GM12878 (cell line): Measurements from ENCODE around the gene VEGFA. TPM values are rescaled to one million over a fixed set of nuclear protein-coding genes. Genes with fewer than 3 reads are reported as not detected.

Experiments used
- ATAC-seq: fragments of 200-7000 bp; cut with Tn5 transposase; 3 replicates; pipeline ENCODE4 v1.9.1; 2020; ENCODE audit warnings: mild to moderate bottlenecking, moderate library complexity
- BruUV-seq: library from RNA; stranded (reverse); fragments of 400-500 nt; replicated peaks from 2 replicates; lab custom pipeline; 2021; lab: Mats Ljungman, UMichigan
- CTCF ChIA-PET: fragments of 300-600 bp; sonication (Branson Sonifier 250); formaldehyde crosslinking; extraction: SDS; loops from one replicate; lab custom pipeline; 2021; ENCODE audit warnings: inconsistent platforms; lab: Yijun Ruan, JAX
- POLR2A ChIA-PET: fragments of 350-600 bp; formaldehyde crosslinking; extraction: SDS; loops from one replicate; lab custom pipeline; 2021; ENCODE audit warnings: inconsistent platforms; lab: Charles Lee
- RAD21 ChIA-PET: fragments of 300-600 bp; sonication (Branson Sonifier 250); formaldehyde crosslinking; loops from one replicate; lab custom pipeline; 2023; ENCODE audit warnings: antibody characterized with exemption; ENCODE audit not compliant: unreplicated experiment; lab: Charles Lee
- SMC1A ChIA-PET: fragments of 300-600 bp; sonication (Branson Sonifier 250); formaldehyde crosslinking; loops from one replicate; lab custom pipeline; 2023; ENCODE audit not compliant: unreplicated experiment, uncharacterized antibody; lab: Charles Lee
- DNase-seq: peaks from one replicate; pipeline ENCODE4 v3.0.0-alpha.2; 2011; ENCODE audit warnings: low read depth, low spot score
- FAIRE-seq: peaks from 3 replicates; lab custom pipeline; 2011; peaks lifted over from hg19 to GRCh38; lab: Jason Lieb, UNC
- H2AFZ ChIP-seq: 2 replicates; pipeline ENCODE4 v1.6.0; 2011; ENCODE audit warnings: low read depth, low read length, control low read depth; ENCODE audit not compliant: control insufficient read depth
- H3K27ac ChIP-seq: 2 replicates; pipeline ENCODE4 v1.5.1; 2011; ENCODE audit warnings: control low read depth; ENCODE audit not compliant: control insufficient read depth, insufficient read depth
- H3K27me3 ChIP-seq, 2 experiments: replicated peaks in 1 of 2; 2 replicates each; pipeline versions ENCODE4 v1.6.0 to v1.6.1; 2011; ENCODE audit warnings: low read length in 1 of 2; ENCODE audit not compliant: control insufficient read depth in 2 of 2, insufficient read depth in 2 of 2
- H3K36me3 ChIP-seq, 2 experiments: 2 replicates each; pipeline ENCODE4 v1.5.1; 2011; ENCODE audit warnings: low read length in 1 of 2; ENCODE audit not compliant: control insufficient read depth in 2 of 2, insufficient read depth in 2 of 2
- H3K4me1 ChIP-seq: 2 replicates; pipeline ENCODE4 v1.6.1; 2011; ENCODE audit warnings: mild to moderate bottlenecking, low read length, moderate library complexity, mixed read lengths; ENCODE audit not compliant: control insufficient read depth, insufficient read depth
- H3K4me2 ChIP-seq: 2 replicates; pipeline ENCODE4 v1.6.0; 2011; ENCODE audit warnings: control low read depth; ENCODE audit not compliant: control insufficient read depth, insufficient read depth
- H3K4me3 ChIP-seq: fragments of 200-600 bp; sonication (generic); 2 replicates; pipeline ENCODE4 v1.5.1; 2016
- H3K79me2 ChIP-seq: 2 replicates; pipeline ENCODE4 v1.6.0; 2011; ENCODE audit warnings: low read length; ENCODE audit not compliant: control insufficient read depth, insufficient read depth
- H3K9ac ChIP-seq: 2 replicates; pipeline ENCODE4 v1.8.0; 2011; ENCODE audit warnings: low read length, control low read depth, mixed read lengths; ENCODE audit not compliant: control insufficient read depth, insufficient read depth
- H3K9me3 ChIP-seq: replicated peaks from 3 replicates; pipeline ENCODE4 v1.5.1; 2011; ENCODE audit warnings: mild to moderate bottlenecking, low read length; ENCODE audit not compliant: control insufficient read depth, insufficient read depth
- H4K20me1 ChIP-seq: 2 replicates; pipeline ENCODE4 v1.6.0; 2011; ENCODE audit not compliant: control insufficient read depth, insufficient read depth
- BACH1 ChIP-seq: fragments of 450-650 bp; IDR thresholded peaks from 2 replicates; pipeline ENCODE4 v1.6.1; 2017; ENCODE audit warnings: mild to moderate bottlenecking, borderline replicate concordance
- BCL3 ChIP-seq: IDR thresholded peaks from 2 replicates; pipeline ENCODE4 v1.6.1; 2011; ENCODE audit warnings: borderline replicate concordance, low read depth, mild to moderate bottlenecking, moderate library complexity, low read length; ENCODE audit not compliant: insufficient read depth, poor library complexity, severe bottlenecking
- CREM ChIP-seq: IDR thresholded peaks from 2 replicates; pipeline ENCODE4 v1.6.1; 2014; ENCODE audit warnings: antibody characterized with exemption, low read depth
- NFYB ChIP-seq: IDR thresholded peaks from 2 replicates; pipeline ENCODE4 v1.6.1; 2011; ENCODE audit warnings: low read depth, mild to moderate bottlenecking, low read length, improper control_type of control experiment, moderate library complexity; ENCODE audit not compliant: insufficient read depth
- RAD51 ChIP-seq: fragments of 450-650 bp; IDR thresholded peaks from 2 replicates; pipeline ENCODE4 v1.6.1; 2016; ENCODE audit warnings: moderate library complexity, mild to moderate bottlenecking, inconsistent platforms
- SKIL ChIP-seq: fragments of 450-650 bp; IDR thresholded peaks from 2 replicates; pipeline ENCODE4 v1.6.1; 2017; ENCODE audit warnings: mild to moderate bottlenecking, low read depth, inconsistent platforms; ENCODE audit not compliant: poor library complexity, severe bottlenecking
- SMAD1 ChIP-seq: fragments of 450-650 bp; IDR thresholded peaks from 2 replicates; pipeline ENCODE4 v1.6.1; 2018; ENCODE audit warnings: mild to moderate bottlenecking, low read depth; ENCODE audit not compliant: partially characterized antibody
- SUZ12 ChIP-seq: fragments of 200-600 bp; sonication (generic); IDR thresholded peaks from one replicate; pipeline ENCODE4 v1.6.1; 2018; ENCODE audit warnings: antibody characterized with exemption, mild to moderate bottlenecking; ENCODE audit not compliant: unreplicated experiment
- TCF12 ChIP-seq: IDR thresholded peaks from 2 replicates; pipeline ENCODE4 v1.6.1; 2011; ENCODE audit warnings: low read depth, mild to moderate bottlenecking, low read length
- TCF3 ChIP-seq: IDR thresholded peaks from 2 replicates; pipeline ENCODE4 v1.6.1; 2012; ENCODE audit warnings: low read depth, mild to moderate bottlenecking, low read length, borderline replicate concordance; ENCODE audit not compliant: insufficient read depth
- ZNF384 ChIP-seq: IDR thresholded peaks from 2 replicates; pipeline ENCODE4 v1.6.1; 2012; ENCODE audit warnings: low read depth, mild to moderate bottlenecking, low read length, improper control_type of control experiment, borderline replicate concordance
- ZNF687 ChIP-seq: fragments of 450-650 bp; IDR thresholded peaks from 2 replicates; pipeline ENCODE4 v1.6.1; 2017; ENCODE audit warnings: mild to moderate bottlenecking, moderate library complexity
- ZSCAN29 ChIP-seq: fragments of 450-650 bp; IDR thresholded peaks from 2 replicates; pipeline ENCODE4 v1.6.1; 2017; ENCODE audit warnings: mild to moderate bottlenecking, moderate library complexity
- ZZZ3 ChIP-seq: IDR thresholded peaks from 2 replicates; pipeline ENCODE4 v1.6.1; 2011; ENCODE audit warnings: low read depth; ENCODE audit not compliant: control insufficient read depth, insufficient read length
- WGBS: methylation state at CpG from one replicate; pipeline ENCODE4 v1.1.6; 2016; ENCODE audit warnings: low lambda C conversion rate; ENCODE audit not compliant: insufficient replicate concordance, insufficient coverage; ENCODE audit errors: missing lambda C conversion rate; 5-methylcytosine and 5-hydroxymethylcytosine counted together
- in situ Hi-C: fragments of 300-500 bp; cut with MboI; formaldehyde crosslinking; loops from 9 replicates; pipeline ENCODE4 v1.14.3; 2018; ENCODE audit warnings: mixed read lengths
- intact Hi-C: fragments of 100-400 bp; cut with micrococcal nuclease; formaldehyde crosslinking; loops from one replicate; pipeline ENCODE4 v1.14.2; 2022; ENCODE audit not compliant: unreplicated experiment
- polyA plus RNA-seq, 11 experiments: library from polyadenylated mRNA; depleted of rRNA in 4 of 11; unstranded in 6 of 11; stranded (reverse) in 5 of 11; fragments of >200 nt; fragmentation: Nextera tagmentation in 4 of 11; fragmentation: Illumina TruSeq in 1 of 11; extraction: Ambion mirVana in 4 of 11; extraction: Trizol in 1 of 11; gene quantifications; 1 replicate in 1 of 11; 2 replicates in 10 of 11; pipeline versions ENCODE4 v1.2.1 to v1.2.3, GENCODE V29; 2011 to 2016; ENCODE audit warnings: inconsistent platforms in 2 of 11, missing spikeins in 2 of 11, low read depth in 1 of 11
- total RNA-seq, 4 experiments: library from RNA; depleted of rRNA in 3 of 4; stranded (reverse); fragments of >200 nt in 3 of 4; fragmentation: Illumina TruSeq in 1 of 4; extraction: Trizol in 1 of 4; gene quantifications; 2 replicates each; pipeline versions ENCODE4 v1.2.1 to v1.2.3, GENCODE V29; 2013 to 2021

VEGFA gene
- total and polyA plus RNA-seq, 10 of the 15 experiments (the other 5 are each of a cell fraction or from before 2014, with no cell fraction given): 0.96 to 140 (median 16.9) TPM

- 67% methylated on average over 4 of the region's 4 CpGs for WGBS
- SMC1A ChIA-PET: interaction anchor here (0.8 to 1.9 kb wide), 4 partner anchors 12 to 30 kb away, joined by 3 to 5 read pairs (median 4); no protein-coding TSS in a partner anchor
- TF ChIP-seq NFYB: no peak
- TF ChIP-seq TCF3: no peak
- no peak for TF ChIP-seq ZNF384
- TF ChIP-seq ZNF687: no peak
- no peak for TF ChIP-seq TCF12
- no peak for TF ChIP-seq SKIL
- TF ChIP-seq ZSCAN29: no peak
- TF ChIP-seq SMAD1: no peak
- no peak for TF ChIP-seq ZZZ3
- no peak for TF ChIP-seq BACH1
- TF ChIP-seq SUZ12: no peak
- no peak for TF ChIP-seq BCL3
- no peak for TF ChIP-seq RAD51
- TF ChIP-seq CREM: no peak
Observed at GRCh38 chr6:43804550-43805223, 34.7 kb downstream of the VEGFA start.

More at GRCh38 chr6:43804550-43805223, 34.7 kb downstream of the VEGFA start:
- Histone ChIP-seq H3K4me1 (peaks cover 1% of the 10 kb centered on the region), H2AFZ (no peak overlapping the region), H3K4me2 (no peak overlapping the region), H3K27me3 (no peaks in the 10 kb centered on the region), H3K36me3 (no peaks in the 10 kb centered on the region), H3K9ac (no peak overlapping the region), H3K79me2 (no peaks in the 10 kb centered on the region), H3K9me3 (no peaks in the 10 kb centered on the region), H3K4me3 (no peak overlapping the region), H4K20me1 (no peaks in the 10 kb centered on the region), H3K27ac (no peak overlapping the region)
- no peak for DNase-seq
- no peak for ATAC-seq
- no peak for FAIRE-seq
- ChIA-PET RAD21 (interaction anchor here (0.5 kb wide), 1 partner anchor 142 kb away, joined by 3 read pairs; no protein-coding TSS in a partner anchor), POLR2A (interaction anchor here (0.7 to 1.9 kb wide), 3 partner anchors 8 to 35 kb away, joined by 3 to 8 read pairs (median 4); partner anchors contain the start of gene VEGFA), CTCF (interaction anchor here (0.6 to 2.2 kb wide), 4 partner anchors 13 to 38 kb away, joined by 3 to 8 read pairs (median 4); no protein-coding TSS in a partner anchor)
- in situ Hi-C loops: no loop called here
- intact Hi-C loops: no loop called here
- no TSS peak for BruUV-seq
